GM10266 (cell line): ENCODE measurements around the gene NR5A2.

Source experiments
- DNase-seq: peaks from one replicate; pipeline ENCODE4 v3.0.0; 2012; ENCODE audit errors: extremely low spot score
- CTCF ChIP-seq: IDR thresholded peaks from 2 replicates; pipeline ENCODE4 v1.5.1; 2012; ENCODE audit warnings: mild to moderate bottlenecking, low read depth; ENCODE audit not compliant: control insufficient read depth, insufficient read depth; ENCODE audit errors: missing control alignments

NR5A2 gene

GRCh38 chr1:200213392-200213791 lies 185.9 kb downstream of the NR5A2 start:
- DNase-seq, result no peak
- TF ChIP-seq CTCF, result no peak

- TF ChIP-seq CTCF, result no peak
- DNase-seq, result no peak
These were observed 186.4 kb downstream of the NR5A2 start for GRCh38 chr1:200213921-200214320.

GRCh38 chr1:200215350-200215749 lies 187.8 kb downstream of the NR5A2 start:
- no peak for TF ChIP-seq CTCF
- no peak for DNase-seq

GRCh38 chr1:200217703-200218102 lies 190.2 kb downstream of the NR5A2 start:
- no peak for TF ChIP-seq CTCF
- no peak for DNase-seq

- no peak for TF ChIP-seq CTCF
- DNase-seq, result no peak
These were observed 194.2 kb downstream of the NR5A2 start for GRCh38 chr1:200221614-200222282.

- no peak for DNase-seq
- no peak for TF ChIP-seq CTCF
These were observed 195.7 kb downstream of the NR5A2 start for GRCh38 chr1:200223207-200223606.

- no peak for DNase-seq
- no peak for TF ChIP-seq CTCF
These were observed 196.1 kb downstream of the NR5A2 start for GRCh38 chr1:200223613-200224012.
